ENCODE results near the gene CNDP2. TPM values are rescaled to one million over a fixed set of nuclear protein-coding genes. Genes with fewer than 3 reads are reported as not detected.

The CNDP2 gene
- total RNA-seq, 1 donor from 2014 or later, result 71.0 TPM

DNA sequence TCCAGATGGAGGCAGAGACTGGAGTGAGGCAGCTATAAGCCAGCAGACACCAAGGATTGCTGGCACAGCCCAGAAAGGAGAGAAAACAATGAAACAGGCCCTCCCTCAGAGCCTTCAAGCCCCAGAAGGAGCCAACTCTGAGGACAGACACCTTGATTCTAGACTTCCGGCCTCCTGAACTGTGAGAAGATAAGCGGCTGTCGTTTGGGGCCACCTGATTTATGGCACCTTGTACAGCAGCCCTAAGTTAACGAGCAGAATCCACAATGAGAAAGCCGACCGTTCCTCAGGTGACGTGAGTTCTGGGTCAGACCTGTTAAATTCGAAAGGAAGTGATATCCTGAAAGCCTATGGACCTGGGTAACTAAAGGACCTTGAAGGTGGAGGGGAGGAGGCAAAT, 7.3 kb upstream of the CNDP2 start:
- H3K27me3 ChIP-seq (ENCODE audit: low read depth), result no peaks in the 10 kb centered on the region
- H3K36me3 ChIP-seq, result no peaks in the 10 kb centered on the region
- H3K27ac ChIP-seq (replicated peaks), result no peak overlapping the region
- no peaks in the 10 kb centered on the region for H3K9me3 ChIP-seq (replicated peaks)
- no peak for DNase-seq
- peaks cover 25% of the 10 kb centered on the region for H3K4me1 ChIP-seq
- intact Hi-C loops (cut with micrococcal nuclease), result no loop called here
- TF ChIP-seq, protein P1, sequence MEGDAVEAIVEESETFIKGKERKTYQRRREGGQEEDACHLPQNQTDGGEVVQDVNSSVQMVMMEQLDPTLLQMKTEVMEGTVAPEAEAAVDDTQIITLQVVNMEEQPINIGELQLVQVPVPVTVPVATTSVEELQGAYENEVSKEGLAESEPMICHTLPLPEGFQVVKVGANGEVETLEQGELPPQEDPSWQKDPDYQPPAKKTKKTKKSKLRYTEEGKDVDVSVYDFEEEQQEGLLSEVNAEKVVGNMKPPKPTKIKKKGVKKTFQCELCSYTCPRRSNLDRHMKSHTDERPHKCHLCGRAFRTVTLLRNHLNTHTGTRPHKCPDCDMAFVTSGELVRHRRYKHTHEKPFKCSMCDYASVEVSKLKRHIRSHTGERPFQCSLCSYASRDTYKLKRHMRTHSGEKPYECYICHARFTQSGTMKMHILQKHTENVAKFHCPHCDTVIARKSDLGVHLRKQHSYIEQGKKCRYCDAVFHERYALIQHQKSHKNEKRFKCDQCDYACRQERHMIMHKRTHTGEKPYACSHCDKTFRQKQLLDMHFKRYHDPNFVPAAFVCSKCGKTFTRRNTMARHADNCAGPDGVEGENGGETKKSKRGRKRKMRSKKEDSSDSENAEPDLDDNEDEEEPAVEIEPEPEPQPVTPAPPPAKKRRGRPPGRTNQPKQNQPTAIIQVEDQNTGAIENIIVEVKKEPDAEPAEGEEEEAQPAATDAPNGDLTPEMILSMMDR (IDR thresholded peaks at IDR 0.05; ENCODE audit: borderline replicate concordance), result no peak
- no peak overlapping the region for H3K4me3 ChIP-seq

GRCh38 chr18:74489676-74490075, 6.5 kb upstream of the CNDP2 start:
- intact Hi-C loops (cut with micrococcal nuclease), result loop anchor here (5.0 kb wide), 1 partner anchor 137 kb away; no protein-coding TSS in a partner anchor
- no peaks in the 10 kb centered on the region for H3K36me3 ChIP-seq
- H3K4me1 ChIP-seq, result peaks cover 25% of the 10 kb centered on the region
- no peaks in the 10 kb centered on the region for H3K27me3 ChIP-seq (ENCODE audit: low read depth)
- DNase-seq, result no peak
- TF ChIP-seq, protein P1 (IDR thresholded peaks at IDR 0.05; ENCODE audit: borderline replicate concordance), result no peak
- H3K4me3 ChIP-seq, result no peak overlapping the region
- no peak overlapping the region for H3K27ac ChIP-seq (replicated peaks)
- H3K9me3 ChIP-seq (replicated peaks), result no peaks in the 10 kb centered on the region

- H3K4me1 ChIP-seq, result peaks cover 30% of the 10 kb centered on the region
- H3K27me3 ChIP-seq (ENCODE audit: low read depth), result no peaks in the 10 kb centered on the region
- no peak overlapping the region for H3K27ac ChIP-seq (replicated peaks)
- no peaks in the 10 kb centered on the region for H3K36me3 ChIP-seq
- no peak for DNase-seq
- H3K4me3 ChIP-seq, result no peak overlapping the region
- TF ChIP-seq, protein P1 (IDR thresholded peaks at IDR 0.05; ENCODE audit: borderline replicate concordance), result no peak
- no peaks in the 10 kb centered on the region for H3K9me3 ChIP-seq (replicated peaks)
- intact Hi-C loops (cut with micrococcal nuclease), result loop anchor here (5.0 kb wide), 1 partner anchor 140 kb away; no protein-coding TSS in a partner anchor
These were observed 3.9 kb upstream of the CNDP2 start for GRCh38 chr18:74492259-74492658.

GRCh38 chr18:74493689-74494088, 2.5 kb upstream of the CNDP2 start:
- Histone ChIP-seq H3K9me3 (replicated peaks) (no peaks in the 10 kb centered on the region), H3K36me3 (no peaks in the 10 kb centered on the region), H3K4me3 (no peak overlapping the region), H3K27me3 (ENCODE audit: low read depth) (no peaks in the 10 kb centered on the region), H3K4me1 (peaks cover 42% of the 10 kb centered on the region), H3K27ac (replicated peaks) (peak overlapping the region; percentile 60)
- intact Hi-C loops (cut with micrococcal nuclease), result loop anchor here (5.0 kb wide), 1 partner anchor 141 kb away; no protein-coding TSS in a partner anchor
- TF ChIP-seq, protein P1 (IDR thresholded peaks at IDR 0.05; ENCODE audit: borderline replicate concordance), result peak; percentile 82
- no peak for DNase-seq

DNA sequence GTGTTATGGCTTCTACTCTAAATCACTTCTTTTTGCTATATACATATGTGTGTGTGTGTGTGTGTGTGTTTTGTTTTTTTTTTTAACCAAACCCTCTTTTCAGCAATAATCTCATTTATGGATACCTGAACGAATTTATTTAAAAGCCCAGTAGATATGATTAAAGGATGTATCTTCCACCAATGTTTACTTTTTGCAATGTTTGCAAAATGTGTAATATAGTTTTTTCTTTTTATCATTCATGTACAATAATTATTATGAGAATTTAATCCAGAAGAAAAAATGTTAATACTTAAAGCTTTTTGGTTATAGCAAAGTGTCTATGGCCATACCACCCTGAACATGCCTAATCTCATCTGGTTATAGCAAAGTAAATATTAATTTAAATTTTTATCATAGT, 1.6 kb upstream of the CNDP2 start:
- Histone ChIP-seq H3K27ac (replicated peaks) (peak overlapping the region; percentile 95), H3K36me3 (no peaks in the 10 kb centered on the region), H3K4me1 (peaks cover 51% of the 10 kb centered on the region), H3K27me3 (ENCODE audit: low read depth) (no peaks in the 10 kb centered on the region), H3K9me3 (replicated peaks) (no peaks in the 10 kb centered on the region), H3K4me3 (no peak overlapping the region)
- TF ChIP-seq, protein P1 (IDR thresholded peaks at IDR 0.05; ENCODE audit: borderline replicate concordance), result no peak
- intact Hi-C loops (cut with micrococcal nuclease), result loop anchor here (5.0 kb wide), 1 partner anchor 142 kb away; no protein-coding TSS in a partner anchor
- no peak for DNase-seq
